OCI-LY7 (cell line): ENCODE results near the gene HS6ST3. TPM values are rescaled to one million over a fixed set of nuclear protein-coding genes. Genes with fewer than 3 reads are reported as not detected.

ENCODE experiments used
- BruUV-seq: library from RNA; stranded (reverse); fragments of 400-500 nt; replicated peaks from 2 replicates; lab custom pipeline; 2021; lab: Mats Ljungman, UMichigan
- CTCF ChIA-PET: fragments of 300-600 bp; sonication (Branson Sonifier 250); formaldehyde crosslinking; loops from one replicate; lab custom pipeline; 2022; ENCODE audit warnings: antibody characterized with exemption; ENCODE audit not compliant: unreplicated experiment; lab: Charles Lee
- POLR2A ChIA-PET: fragments of 300-600 bp; sonication (Branson Sonifier 250); formaldehyde crosslinking; loops from one replicate; lab custom pipeline; 2022; ENCODE audit warnings: antibody characterized with exemption; lab: Charles Lee
- DNase-seq: peaks from one replicate; pipeline ENCODE4 v3.0.0-alpha.2; 2015; ENCODE audit warnings: low spot score
- H2AFZ ChIP-seq: fragments of 200-600 bp; sonication (generic), shearing (Covaris generic); 2 replicates; pipeline ENCODE4 v1.6.1; 2014; ENCODE audit warnings: mild to moderate bottlenecking, antibody characterized with exemption, low read length, moderate library complexity
- H3K27ac ChIP-seq: fragments of 200-600 bp; sonication (generic); 2 replicates; pipeline ENCODE4 v1.5.1; 2014; ENCODE audit warnings: mixed run types, low read depth, mild to moderate bottlenecking, moderate library complexity, low read length, inconsistent platforms; ENCODE audit not compliant: poor library complexity, severe bottlenecking
- H3K36me3 ChIP-seq: fragments of 200-600 bp; sonication (generic); 2 replicates; pipeline ENCODE4 v1.6.1; 2014; ENCODE audit warnings: mild to moderate bottlenecking, antibody characterized with exemption, low read length, moderate library complexity, mixed read lengths; ENCODE audit not compliant: insufficient read depth
- H3K4me1 ChIP-seq: fragments of 200-600 bp; sonication (generic); 2 replicates; pipeline ENCODE4 v1.5.1; 2014; ENCODE audit warnings: mild to moderate bottlenecking, low read length; ENCODE audit not compliant: insufficient read depth, poor library complexity, severe bottlenecking
- H3K4me2 ChIP-seq: fragments of 200-600 bp; sonication (generic); 2 replicates; pipeline ENCODE4 v1.6.1; 2014; ENCODE audit warnings: mild to moderate bottlenecking, low read length
- H3K4me3 ChIP-seq: fragments of 200-600 bp; sonication (generic); 2 replicates; pipeline ENCODE4 v1.5.1; 2014; ENCODE audit warnings: mild to moderate bottlenecking, low read depth, low read length; ENCODE audit not compliant: poor library complexity, severe bottlenecking
- H3K79me2 ChIP-seq: fragments of 200-600 bp; sonication (generic); 2 replicates; pipeline ENCODE4 v1.6.1; 2016; ENCODE audit warnings: low read depth, mild to moderate bottlenecking, low read length, moderate library complexity, mixed read lengths; ENCODE audit not compliant: insufficient read depth
- H3K9me2 ChIP-seq: fragments of 200-600 bp; sonication (generic); 2 replicates; pipeline ENCODE4 v1.6.1; 2016; ENCODE audit warnings: mild to moderate bottlenecking, low read length, mixed read lengths; ENCODE audit not compliant: insufficient read depth
- H3K9me3 ChIP-seq: fragments of 200-600 bp; sonication (generic); 2 replicates; pipeline ENCODE4 v1.6.1; 2014; ENCODE audit warnings: mild to moderate bottlenecking, mixed run types, low read length, mixed read lengths
- H4K20me1 ChIP-seq: fragments of 200-600 bp; sonication (generic); 2 replicates; pipeline ENCODE4 v1.6.1; 2014; ENCODE audit warnings: mild to moderate bottlenecking, antibody characterized with exemption, low read length, moderate library complexity, mixed read lengths; ENCODE audit not compliant: insufficient read depth
- CTCF ChIP-seq: fragments of 200-600 bp; sonication (generic); conservative IDR thresholded peaks from 2 replicates; pipeline ENCODE4 v1.5.1; 2014; ENCODE audit warnings: mild to moderate bottlenecking, antibody characterized with exemption, low read length, moderate library complexity, mixed read lengths
- EZH2phosphoT487 ChIP-seq: fragments of 200-600 bp; sonication (generic); IDR thresholded peaks from 2 replicates; pipeline ENCODE4 v1.6.1; 2018; ENCODE audit warnings: low read depth, borderline replicate concordance, mild to moderate bottlenecking, mixed run types, antibody characterized with exemption, low read length, moderate library complexity, mixed read lengths
- intact Hi-C: fragments of 100-400 bp; cut with micrococcal nuclease; formaldehyde crosslinking; loops from one replicate; pipeline ENCODE4 v1.10.0; 2022; ENCODE audit not compliant: unreplicated experiment
- total RNA-seq, 2 experiments: library from RNA; depleted of rRNA in 1 of 2; stranded (reverse); fragments of >200 nt in 1 of 2; shearing (Covaris generic) in 1 of 2; gene quantifications; 2 replicates each; pipeline ENCODE4 v1.2.3, GENCODE V29; 2014 to 2022

HS6ST3 gene
- total RNA-seq, 2 experiments from 2014 or later, result not detected

GRCh38 chr13:96637039-96637438 lies 547.1 kb downstream of the HS6ST3 start:
- no TSS peak for BruUV-seq
- Histone ChIP-seq H3K36me3 (no peaks in the 10 kb centered on the region), H3K4me2 (no peak overlapping the region), H3K9me2 (no peaks in the 10 kb centered on the region), H2AFZ (no peak overlapping the region), H3K4me1 (no peaks in the 10 kb centered on the region), H4K20me1 (no peaks in the 10 kb centered on the region), H3K79me2 (no peaks in the 10 kb centered on the region), H3K9me3 (no peaks in the 10 kb centered on the region), H3K27ac (no peak overlapping the region), H3K4me3 (no peak overlapping the region)
- DNase-seq, result no peak
- CTCF ChIA-PET, result no interaction called here
- POLR2A ChIA-PET, result no interaction called here
- intact Hi-C loops, result no loop called here
- TF ChIP-seq EZH2phosphoT487 (no peak), CTCF (no peak)

- no TSS peak for BruUV-seq
- TF ChIP-seq EZH2phosphoT487 (no peak), CTCF (no peak)
- POLR2A ChIA-PET, result no interaction called here
- Histone ChIP-seq H3K9me2 (no peaks in the 10 kb centered on the region), H2AFZ (no peak overlapping the region), H3K9me3 (no peaks in the 10 kb centered on the region), H3K4me2 (no peak overlapping the region), H3K4me3 (no peak overlapping the region), H4K20me1 (no peaks in the 10 kb centered on the region), H3K4me1 (no peaks in the 10 kb centered on the region), H3K36me3 (no peaks in the 10 kb centered on the region), H3K27ac (no peak overlapping the region), H3K79me2 (no peaks in the 10 kb centered on the region)
- CTCF ChIA-PET, result no interaction called here
- no peak for DNase-seq
- intact Hi-C loops, result no loop called here
Observed at GRCh38 chr13:96646101-96646500, 556.2 kb downstream of the HS6ST3 start.

- intact Hi-C loops, result no loop called here
- DNase-seq, result no peak
- Histone ChIP-seq H3K4me1 (no peaks in the 10 kb centered on the region), H3K27ac (no peak overlapping the region), H3K4me3 (no peak overlapping the region), H2AFZ (no peak overlapping the region), H3K36me3 (no peaks in the 10 kb centered on the region), H3K4me2 (no peak overlapping the region), H4K20me1 (no peaks in the 10 kb centered on the region), H3K9me2 (no peaks in the 10 kb centered on the region), H3K79me2 (no peaks in the 10 kb centered on the region), H3K9me3 (no peaks in the 10 kb centered on the region)
- CTCF ChIA-PET, result no interaction called here
- POLR2A ChIA-PET, result no interaction called here
- BruUV-seq, result no TSS peak
- TF ChIP-seq CTCF (no peak), EZH2phosphoT487 (no peak)
Observed at GRCh38 chr13:96646515-96647211, 556.8 kb downstream of the HS6ST3 start.
